Hematopoietic multipotent progenitor cell treated with erythropoietin and hydrocortisone succinate and interleukin-3 and kit ligand, for 8 days (in vitro differentiated cells): ENCODE results near the gene GLIS2.
"Not testable (repeated sequence)": the region's sequence is repeated elsewhere in the genome, so short reads cannot be mapped to it uniquely, and the experiment has no call there.

Experiments
- DNase-seq: peaks from one replicate; pipeline ENCODE4 v3.0.0-alpha.2; 2015

GLIS2 gene

DNA sequence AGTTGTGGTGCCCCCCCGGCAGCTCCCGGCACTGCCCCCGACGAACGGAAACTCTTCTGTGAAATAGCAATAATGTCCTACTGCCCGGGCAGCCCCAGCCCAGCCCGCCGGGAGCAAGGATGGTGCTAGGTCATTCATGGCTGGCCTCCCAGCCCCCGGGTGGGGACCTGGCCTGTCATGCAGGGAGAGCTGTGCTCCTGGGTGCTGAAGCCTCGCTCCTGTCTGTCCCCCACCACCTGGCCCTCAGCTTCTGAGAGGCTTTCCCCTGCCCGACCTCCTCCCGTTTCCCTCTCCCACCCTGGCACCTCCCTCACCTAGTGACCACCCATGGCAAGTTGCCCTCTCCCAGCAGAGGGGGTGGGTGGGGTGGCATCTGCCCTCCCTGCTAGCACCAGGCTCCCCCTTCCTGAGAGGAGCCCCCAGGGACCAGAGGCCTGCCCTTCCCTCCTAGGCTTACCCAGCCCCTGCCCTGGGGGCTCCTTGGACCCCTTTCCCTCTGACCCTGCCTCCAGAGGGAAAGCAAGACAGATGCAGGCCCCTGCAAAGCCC lies 21.7 kb downstream of the GLIS2 start:
- no peak for DNase-seq

DNA sequence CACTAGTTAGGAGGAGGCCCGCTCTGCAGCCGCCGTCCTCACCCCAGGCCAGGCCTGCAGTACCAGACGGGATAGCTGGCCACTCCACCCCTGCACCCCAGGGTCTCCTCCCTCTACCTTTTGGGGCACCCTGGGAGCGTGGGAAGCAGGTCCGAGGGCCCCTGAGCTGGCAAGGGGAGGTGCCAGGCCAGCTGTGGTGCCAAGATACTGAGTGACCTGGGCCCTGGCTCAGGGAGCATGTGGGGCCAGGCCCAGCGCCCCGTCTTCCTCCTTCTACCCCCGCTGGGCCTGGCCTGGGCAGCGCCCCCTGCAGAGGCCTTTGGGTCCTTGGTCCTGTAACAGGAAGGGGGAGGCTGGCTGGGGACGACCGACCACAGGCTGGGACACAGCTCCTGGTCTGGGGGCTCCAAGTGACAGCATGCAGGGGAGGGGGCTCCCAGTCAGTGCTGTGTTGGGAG lies 22.3 kb downstream of the GLIS2 start:
- DNase-seq = no peak

DNA sequence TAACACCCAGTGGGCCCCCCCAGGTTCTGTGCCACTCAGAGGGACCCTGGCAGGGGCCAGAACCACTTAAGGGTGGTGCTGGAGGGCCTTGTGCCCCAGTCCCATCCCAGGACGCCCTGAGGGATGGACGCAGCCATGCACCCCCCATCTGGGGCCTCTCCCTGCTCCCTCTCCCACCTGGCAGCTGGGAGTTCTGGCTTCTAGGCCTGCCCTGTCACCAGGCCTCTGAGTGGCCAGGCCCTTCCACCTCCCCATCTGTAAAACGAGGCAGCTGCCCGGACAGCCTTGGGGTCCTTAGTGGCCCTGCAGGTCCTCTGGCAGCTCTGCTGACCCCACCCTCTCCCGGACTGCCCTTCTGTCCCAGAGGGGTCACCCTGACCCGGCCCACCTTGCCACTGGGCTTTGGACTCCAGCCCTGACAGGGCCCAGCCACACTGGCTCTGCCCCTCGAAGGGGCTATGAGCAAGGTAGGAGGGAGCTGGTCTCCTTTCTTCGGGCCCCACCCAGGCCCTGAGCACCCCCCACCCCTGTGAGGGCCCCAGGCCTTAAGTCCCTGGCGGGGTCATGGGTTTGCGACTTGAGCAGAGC lies 22.9 kb downstream of the GLIS2 start:
- no peak for DNase-seq

DNA sequence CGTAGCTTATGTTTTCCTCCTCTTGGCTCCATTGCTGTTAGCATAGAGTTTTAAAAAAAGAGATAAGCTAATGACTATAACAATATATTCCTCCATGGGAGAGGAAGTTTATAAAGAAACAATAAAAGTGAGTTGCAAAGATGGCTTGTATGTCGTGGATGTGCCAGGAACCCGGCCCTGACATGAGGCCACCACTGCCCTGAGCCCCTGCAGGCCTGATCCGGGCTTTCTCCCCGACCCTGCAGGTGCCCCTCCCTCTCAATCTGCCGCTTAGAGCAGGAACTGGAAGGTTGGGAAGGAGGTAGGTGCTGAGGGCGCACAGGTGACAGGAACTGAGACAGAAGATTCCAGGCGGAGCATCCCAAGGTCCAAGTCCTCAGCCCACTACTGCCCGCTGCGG lies 23.6 kb downstream of the GLIS2 start:
- DNase-seq = no peak

DNA sequence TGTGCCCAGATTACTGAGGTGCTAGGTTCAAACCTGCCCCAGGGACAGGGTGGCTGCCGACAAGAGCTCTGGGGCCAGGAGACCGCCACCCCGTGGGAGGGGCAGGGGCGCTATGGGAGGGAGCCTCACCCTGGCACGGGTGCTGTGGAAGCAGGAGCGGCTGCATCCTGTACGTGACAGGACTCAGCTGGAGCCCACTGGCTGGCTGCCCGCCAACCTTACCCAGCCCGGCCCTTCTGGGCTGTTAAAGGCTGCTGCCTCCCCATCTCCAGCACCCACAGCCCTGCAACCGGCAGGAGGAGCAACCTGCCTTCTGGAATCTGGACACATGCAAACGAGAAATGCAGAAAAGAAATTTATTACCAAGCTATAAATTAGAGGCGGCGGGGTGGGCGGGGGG lies 24.0 kb downstream of the GLIS2 start:
- DNase-seq = peak; percentile 41

DNA sequence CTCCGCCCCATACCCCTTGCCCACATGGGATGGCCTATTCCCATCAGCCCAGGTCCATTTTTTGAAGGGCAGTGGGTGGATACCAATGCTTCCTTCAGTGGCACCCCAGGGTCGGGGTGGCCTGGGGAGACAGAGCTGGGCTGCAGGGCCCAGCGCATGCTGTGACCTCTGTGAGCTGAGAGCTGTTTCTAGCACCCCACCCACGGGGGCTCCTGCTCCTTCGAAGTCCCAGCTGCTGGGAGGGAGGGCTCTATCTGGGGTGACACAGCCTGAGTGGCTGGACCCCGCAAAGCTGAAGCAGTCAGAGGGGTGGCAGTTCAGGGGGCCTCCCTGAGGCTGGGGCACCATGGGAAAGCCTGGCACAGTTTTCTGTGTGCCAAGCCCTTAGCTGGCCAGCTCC lies 24.6 kb downstream of the GLIS2 start:
- DNase-seq = no peak

DNA sequence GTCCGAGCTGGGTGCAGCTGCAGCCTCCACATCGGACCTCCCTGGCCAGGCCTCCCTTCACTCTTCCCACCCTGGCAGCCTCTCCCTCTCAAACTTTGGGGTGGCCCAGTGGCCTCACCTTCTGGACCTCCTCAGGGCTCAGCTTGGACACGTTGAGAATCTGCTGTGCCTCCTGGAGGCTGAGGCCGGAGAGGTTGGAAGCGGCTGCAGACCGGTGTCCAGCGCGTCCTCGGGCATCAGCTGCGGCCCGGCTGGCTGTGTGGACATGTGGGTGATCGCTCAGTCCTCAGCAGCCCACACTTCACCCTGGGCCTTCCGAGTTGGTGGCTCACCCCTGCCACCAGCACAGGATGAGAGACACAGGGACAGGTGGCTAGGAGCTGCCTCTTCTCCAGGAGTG lies 25.4 kb downstream of the GLIS2 start:
- DNase-seq = no peak

DNA sequence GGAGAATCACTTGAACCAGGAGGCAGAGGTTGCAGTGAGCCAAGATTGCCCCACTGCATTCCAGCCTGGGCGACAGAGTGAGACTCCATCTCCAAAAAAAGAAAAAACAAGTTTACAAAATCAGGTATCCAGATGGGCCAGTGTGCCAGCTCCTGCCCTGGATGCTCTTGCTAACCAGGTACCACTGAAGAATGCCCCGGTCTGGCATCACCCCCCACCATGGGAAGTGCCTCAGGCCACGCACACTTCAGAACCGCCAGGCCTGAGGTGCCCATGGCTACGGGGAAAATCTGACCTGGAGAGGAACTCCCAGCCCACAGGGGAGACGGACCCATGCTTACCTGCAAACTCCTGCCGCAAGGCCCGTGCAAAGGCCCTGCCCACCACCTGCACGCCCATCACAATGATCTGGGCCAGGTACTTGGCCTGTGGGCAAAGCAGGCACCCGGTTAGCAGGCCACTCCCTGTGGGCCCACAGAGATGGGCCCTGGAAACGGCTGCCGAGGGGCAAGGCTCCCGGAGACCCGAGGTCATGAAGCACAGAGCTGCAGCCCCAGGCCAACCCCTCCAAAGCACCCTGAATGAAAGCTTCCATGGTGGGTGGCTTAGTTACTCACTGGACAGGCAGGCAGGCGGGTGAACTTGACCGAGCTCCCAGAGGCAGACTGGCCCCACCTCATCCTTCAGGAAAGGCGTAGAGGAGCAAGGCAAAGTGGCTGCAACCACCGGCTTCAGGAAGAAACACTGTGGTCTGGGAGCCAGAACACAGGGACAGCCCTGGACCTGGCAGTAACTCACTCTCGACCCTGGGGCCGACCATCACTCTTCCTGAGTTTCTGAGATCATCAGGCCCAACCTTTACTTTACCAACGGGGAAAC lies 27.2 kb downstream of the GLIS2 start:
- no peak for DNase-seq

DNA sequence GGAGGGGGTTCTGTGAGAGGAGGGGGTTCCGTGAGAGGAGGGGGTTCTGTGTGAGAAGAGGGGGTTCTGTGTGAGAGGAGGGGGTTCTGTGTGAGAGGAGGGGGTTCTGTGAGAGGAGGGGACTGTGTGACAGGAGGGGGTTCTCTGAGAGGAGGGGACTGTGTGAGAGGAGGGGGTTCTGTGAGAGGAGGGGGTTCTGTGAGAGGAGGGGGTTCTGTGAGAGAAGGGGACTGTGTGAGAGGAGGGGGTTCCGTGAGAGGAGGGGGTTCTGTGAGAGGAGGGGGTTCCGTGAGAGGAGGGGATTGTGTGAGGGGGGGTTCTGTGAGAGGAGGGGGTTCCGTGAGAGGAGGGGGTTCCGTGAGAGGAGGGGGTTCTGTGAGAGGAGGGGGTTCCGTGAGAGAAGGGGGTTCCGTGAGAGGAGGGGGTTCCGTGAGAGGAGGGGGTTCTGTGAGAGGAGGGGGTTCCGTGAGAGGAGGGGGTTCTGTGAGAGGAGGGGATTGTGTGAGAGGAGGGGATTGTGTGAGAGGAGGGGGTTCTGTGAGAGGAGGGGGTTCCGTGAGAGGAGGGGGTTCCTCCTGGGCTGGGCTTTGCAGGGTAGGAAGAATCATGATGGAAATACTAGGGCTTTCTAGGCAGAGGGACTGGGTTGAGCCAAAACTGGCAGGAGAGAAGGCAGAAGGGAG lies 28.6 kb downstream of the GLIS2 start:
- DNase-seq = not testable (repeated sequence)

DNA sequence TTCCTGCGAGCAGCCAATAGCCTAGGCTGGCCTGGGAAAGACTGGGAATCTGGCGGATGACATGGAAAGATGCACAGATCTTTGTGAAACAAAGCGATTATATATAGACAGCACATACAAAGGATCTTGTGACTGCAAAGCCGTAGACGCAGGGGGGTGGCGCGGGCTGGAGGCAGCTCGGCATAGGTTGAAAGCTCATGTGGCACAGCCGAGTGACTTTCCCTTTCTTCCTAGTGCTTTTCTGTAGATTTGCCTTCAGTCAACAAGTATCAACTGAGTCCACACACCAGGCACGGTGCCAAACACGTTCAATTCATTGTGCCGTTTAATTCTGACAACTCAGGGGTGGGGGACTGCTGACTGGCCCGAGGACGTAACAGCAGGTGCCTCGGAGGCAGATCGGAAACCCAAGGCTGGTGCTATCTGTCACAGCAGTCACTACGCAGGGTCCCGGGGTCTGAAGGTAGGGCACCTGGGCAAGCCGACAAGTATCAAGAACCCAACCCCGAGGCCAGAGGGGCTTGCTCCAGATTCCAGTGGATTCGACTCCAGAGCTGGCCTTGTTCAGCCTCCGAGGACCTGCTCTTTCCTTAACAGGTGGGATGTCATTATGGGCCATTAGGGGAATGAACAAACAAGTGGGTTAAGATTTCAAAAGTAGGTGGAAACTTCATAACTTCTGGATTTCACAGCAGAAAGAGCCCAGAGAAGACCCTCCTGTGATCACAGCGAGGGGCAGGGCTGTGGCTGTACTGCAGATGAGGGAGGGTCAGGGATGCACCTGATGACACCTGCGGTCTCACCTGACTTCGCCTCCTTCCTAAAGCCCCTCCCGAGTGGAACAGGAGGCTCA lies 29.3 kb downstream of the GLIS2 start:
- DNase-seq = no peak

DNA sequence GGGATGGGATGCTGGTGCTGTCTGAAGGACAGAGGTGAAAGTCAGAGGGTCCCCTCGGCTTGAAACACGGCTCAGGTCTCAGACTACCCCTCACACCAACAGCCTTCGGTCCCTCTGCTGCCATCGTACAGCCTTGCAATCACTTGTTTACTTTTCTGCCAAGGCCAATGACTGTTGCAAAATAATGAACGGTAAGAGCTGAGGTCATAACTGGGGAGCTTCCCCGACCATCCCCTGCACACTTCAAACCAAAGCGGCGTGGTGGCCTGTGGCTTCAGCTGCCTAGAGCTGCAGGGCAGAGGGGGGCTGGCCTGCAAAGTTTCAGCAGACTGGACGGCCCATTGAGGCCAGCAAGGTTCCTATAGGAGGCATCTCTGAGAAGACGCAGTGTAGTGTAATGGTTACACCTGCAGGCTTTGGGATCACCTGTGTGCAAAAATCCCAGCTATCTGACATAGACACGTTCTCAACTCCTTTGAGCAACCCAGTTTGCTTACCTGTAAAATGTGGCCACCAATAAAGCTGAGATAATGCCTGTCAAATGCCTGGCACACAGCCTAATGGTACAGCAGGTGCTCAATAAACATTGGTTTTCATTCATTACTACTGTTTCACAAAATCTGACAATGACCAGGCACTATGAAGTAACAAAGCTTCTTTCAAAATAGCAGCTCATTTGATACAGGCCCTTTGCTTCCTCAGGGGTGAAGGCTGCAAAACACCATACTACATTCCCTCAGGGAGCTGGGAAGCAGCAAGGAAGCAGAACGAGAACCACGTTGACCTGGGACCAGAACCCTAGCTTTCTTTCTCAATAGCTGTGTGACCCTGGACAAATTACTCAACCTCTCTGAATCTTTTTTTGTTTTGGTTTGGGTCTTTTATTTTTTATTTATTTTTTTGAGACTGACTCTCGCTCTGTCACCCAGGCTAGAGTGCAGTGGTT lies 30.2 kb downstream of the GLIS2 start:
- DNase-seq = no peak

DNA sequence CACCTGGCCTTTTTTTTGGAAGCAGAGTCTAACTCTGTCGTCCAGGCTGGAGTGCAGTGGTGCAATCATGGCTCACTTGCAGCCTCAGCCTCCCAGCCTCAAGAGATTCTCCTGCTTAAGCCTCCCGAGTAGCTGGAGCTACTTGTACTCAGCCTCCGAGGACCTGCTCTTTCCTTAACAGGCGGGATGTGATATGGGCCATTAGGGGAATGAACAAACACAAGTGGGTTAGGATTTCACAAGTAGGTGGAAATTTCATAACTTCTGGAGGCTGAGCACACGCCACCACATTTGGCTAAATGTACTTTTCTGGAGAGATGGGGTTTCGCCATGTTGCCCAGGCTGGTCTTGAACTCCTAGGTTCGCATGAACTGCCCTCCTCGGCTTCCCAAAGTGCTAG lies 31.1 kb downstream of the GLIS2 start:
- no peak for DNase-seq

DNA sequence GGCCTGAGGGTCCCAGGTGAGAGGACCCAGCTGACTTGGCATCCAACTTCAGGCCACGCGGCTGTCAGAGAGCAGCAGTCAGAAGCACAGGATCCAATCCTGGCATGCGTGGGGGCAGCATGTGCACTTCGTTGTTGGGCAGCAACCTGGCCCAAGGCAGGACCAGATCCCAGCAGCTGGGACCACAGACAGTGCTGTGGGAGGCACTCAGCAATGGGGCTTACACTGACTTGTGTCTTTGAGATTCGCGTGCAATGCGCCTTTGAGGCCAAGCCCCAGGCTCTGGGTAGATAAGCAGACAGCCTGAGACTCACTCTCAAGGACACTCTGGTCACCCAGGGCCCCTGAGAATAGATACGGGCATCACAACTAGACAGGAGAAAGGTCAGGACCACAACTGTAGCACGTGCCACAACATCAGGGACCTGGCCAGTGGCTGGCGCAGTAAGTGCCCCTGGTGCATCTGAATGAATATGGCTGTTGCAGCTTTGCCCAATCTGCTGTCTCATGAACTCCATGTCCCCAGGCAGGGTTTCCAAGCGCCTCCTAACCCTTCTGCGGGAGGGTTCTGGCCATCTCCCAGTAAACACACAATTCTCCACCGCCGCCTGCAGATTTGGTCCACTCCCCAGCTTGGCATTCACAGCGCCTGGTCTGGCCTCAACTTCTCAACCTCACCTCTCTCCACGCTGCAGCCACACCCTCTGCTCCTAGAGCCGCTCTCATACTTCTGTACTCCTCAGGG lies 32.1 kb downstream of the GLIS2 start:
- peak; percentile 77 for DNase-seq

DNA sequence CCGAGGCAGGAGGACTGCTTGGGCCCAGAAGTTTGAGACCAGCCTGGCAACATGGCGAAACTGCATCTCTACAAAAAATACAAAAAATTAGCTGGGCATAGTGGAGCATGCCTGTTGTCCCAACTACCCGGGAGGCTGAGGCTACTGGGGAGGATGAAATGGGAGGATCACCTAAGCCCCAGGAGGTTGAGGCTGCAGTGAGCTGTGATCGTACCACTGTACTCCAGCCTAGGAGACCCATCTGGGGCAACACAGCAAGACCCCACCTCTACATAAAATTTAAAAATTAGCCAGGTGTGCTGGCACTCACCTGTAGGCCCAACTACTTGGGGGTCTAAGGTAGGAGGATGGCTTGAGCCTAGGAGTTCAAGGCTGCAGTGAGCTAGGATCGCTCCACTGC lies 33.5 kb downstream of the GLIS2 start:
- DNase-seq = no peak

DNA sequence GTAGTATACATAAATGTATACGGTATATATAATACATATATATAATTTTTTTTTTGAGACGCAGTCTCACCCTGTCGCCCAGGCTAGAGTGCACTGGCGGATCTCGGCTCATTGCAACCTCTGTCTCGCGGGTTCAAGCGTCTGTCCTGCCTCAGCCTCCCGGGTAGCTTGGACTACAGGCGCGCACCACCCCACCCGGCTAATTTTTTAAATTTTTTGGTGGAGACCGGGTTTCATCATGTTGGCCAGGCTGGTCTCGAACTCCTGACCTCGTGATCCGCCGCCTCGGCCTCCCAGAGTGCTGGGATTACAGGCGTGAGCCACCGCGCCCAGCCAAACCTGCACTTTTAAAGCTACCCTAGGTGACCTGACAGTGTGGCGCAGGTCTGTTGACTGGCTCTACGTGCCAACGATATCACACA lies 34.5 kb downstream of the GLIS2 start:
- DNase-seq = no peak

DNA sequence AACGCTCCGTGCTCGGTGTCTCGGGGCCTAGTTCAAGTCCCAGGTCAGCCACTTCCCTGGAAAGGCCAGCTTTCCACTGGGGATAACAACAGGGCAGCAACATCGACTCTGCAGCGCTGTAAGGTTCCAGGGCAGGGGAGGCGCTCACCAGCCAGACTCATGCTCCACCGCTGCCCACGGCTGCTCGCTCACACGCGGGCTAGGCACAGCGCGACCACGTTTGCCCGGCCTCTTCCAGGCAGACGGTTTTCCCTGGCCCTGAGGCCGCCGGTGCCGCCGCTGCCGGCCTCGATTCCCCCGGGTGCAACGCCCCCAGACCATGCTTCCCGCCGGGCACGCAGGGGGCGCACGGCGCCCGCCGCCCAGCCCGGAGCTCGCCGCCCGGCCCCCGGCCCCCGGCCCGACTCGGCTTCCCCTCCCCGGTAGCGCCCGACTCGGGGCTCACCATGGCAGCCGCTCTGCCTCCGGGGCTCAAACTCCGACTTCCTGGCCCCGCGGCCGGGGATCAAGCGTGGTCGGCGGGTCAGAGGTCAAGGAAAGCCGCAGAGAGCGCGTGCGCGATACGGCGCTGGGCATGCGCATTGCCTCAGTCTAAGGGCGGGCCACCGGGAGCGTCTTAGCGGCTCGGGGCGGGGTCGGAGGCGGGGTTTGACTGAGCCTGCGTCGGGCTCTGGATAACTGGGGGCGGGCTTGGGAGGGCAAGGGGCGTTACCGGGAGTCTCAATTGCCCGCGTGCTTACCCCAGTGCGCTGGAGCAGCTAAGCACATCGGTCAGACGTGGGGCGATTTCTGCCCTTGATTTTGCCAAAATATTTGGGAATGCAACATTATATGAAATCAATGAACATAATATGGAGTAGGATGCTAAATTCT lies 35.2 kb downstream of the GLIS2 start, which contains the start of gene PAM16:
Gene PAM16 (minus strand): TSS at position 535 of the 873 bp plus-strand sequence. CDS start 87 bp downstream, at position 448.
- peak; percentile 96 for DNase-seq

DNA sequence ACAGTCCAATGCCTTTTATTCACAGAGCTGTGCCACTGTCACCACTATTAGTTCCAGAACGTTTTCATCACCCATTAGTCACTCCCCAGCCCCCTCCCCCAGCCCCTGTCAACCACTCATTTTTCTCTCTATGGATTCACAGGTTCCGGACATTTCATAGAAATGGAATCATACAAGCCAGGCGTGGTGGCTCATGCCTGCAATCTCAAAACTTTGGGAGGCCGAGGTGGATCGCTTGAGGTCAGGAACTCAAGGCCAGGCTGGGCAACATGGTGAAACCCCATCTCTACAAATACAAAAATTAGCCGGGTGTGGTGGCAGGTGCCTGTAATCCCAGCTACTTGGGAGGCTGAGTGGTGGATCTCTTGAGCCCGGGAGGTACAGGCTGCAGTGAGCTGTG lies 36.0 kb downstream of the GLIS2 start:
- no peak for DNase-seq

DNA sequence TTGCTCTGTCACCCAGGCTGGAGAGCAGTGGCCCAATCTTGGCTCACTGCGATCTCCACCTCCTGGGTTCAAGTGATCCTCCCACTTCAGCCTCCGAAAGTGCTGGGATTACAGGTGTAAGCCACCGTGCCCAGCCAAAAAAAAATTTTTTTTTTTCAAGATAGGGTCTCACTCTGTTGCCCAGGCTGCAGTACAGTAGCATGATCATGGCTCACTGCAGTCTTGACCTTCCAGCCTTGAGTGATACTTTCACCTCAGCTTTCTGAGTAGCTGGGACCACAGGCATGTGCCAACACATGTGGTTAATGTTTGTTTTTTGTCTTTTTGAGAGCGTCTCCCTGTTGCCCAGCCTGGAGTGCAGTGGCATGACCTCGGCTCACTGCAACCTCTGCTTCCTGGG lies 37.0 kb downstream of the GLIS2 start:
- DNase-seq = no peak

DNA sequence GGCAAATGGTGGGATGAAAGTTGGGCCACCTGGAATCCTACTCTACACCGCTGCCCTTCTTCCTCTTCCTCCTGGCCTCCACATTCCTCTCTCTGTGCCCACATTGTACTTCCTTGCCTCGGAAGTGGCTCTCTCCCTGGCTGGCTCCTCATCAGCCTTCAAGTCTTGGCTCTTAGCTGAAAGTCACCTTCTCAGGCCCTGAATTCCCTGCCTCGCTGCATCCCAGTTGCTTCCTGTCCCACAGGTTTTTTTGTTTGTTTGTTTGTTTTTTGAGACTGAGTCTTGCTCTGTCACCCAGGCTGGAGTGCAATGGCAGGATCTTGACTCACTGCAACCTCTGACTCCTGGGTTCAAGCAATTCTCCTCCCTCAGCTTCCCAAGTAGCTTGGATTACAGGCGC lies 37.8 kb downstream of the GLIS2 start:
- DNase-seq = no peak
